ENCODE data around the gene CYP4F22. TPM values are rescaled to one million over a fixed set of nuclear protein-coding genes. Genes with fewer than 3 reads are reported as not detected.

Gene CYP4F22
- polyA plus RNA-seq, 3 donors = 0.10 to 0.61 TPM; not detected in 1

- 1 to 3% (median 2%) methylated on average over 7 of the region's 7 CpGs for WGBS, 3 donors
Measured at GRCh38 chr19:15556634-15557181, 48.4 kb downstream of the CYP4F22 start.

GRCh38 chr19:15557223-15557622 is 48.9 kb downstream of the CYP4F22 start:
- no peak overlapping the region for H3K27ac ChIP-seq (ENCODE audit: low read depth, low read length)
- 72 to 82% (median 82%) methylated on average over 4 of the region's 4 CpGs for WGBS, 3 donors

More at GRCh38 chr19:15556634-15557181, 48.4 kb downstream of the CYP4F22 start:
- H3K27ac ChIP-seq (ENCODE audit: low read depth, low read length) = no peak overlapping the region

GRCh38 chr19:15562145-15562544 is 53.8 kb downstream of the CYP4F22 start:
- no peak overlapping the region for H3K27ac ChIP-seq (ENCODE audit: low read depth, low read length)
- 94 to 96% (median 96%) methylated on average over 4 of the region's 4 CpGs for WGBS, 3 donors

GRCh38 chr19:15562861-15563260 is 54.5 kb downstream of the CYP4F22 start:
- WGBS, 3 donors = 23 to 41% (median 28%) methylated on average over 3 of the region's 3 CpGs
- H3K27ac ChIP-seq (ENCODE audit: low read depth, low read length) = no peak overlapping the region

GRCh38 chr19:15563325-15563794 is 55.0 kb downstream of the CYP4F22 start:
- WGBS, 3 donors = 17 to 35% (median 19%) methylated on average over 3 of the region's 3 CpGs
- H3K27ac ChIP-seq (ENCODE audit: low read depth, low read length) = no peak overlapping the region

GRCh38 chr19:15563931-15564330 is 55.6 kb downstream of the CYP4F22 start:
- no peak overlapping the region for H3K27ac ChIP-seq (ENCODE audit: low read depth, low read length)
- 69 to 81% (median 76%) methylated on average over 14 of the region's 14 CpGs for WGBS, 3 donors

- WGBS, 3 donors = 84 to 85% (median 85%) methylated on average over 7 of the region's 7 CpGs
- H3K27ac ChIP-seq (ENCODE audit: low read depth, low read length) = no peak overlapping the region
Measured at GRCh38 chr19:15564534-15565168, 56.3 kb downstream of the CYP4F22 start.

GRCh38 chr19:15570420-15570819 is 62.1 kb downstream of the CYP4F22 start:
- 64 to 88% (median 79%) methylated on average over 3 of the region's 3 CpGs for WGBS, 3 donors
- H3K27ac ChIP-seq (ENCODE audit: low read depth, low read length) = no peak overlapping the region

- no peak overlapping the region for H3K27ac ChIP-seq (ENCODE audit: low read depth, low read length)
- WGBS, 3 donors = 49 to 66% (median 64%) methylated on average over 5 to 6 of the region's 6 CpGs
Measured at GRCh38 chr19:15575406-15575805, 67.1 kb downstream of the CYP4F22 start.

GRCh38 chr19:15576526-15577156 is 68.3 kb downstream of the CYP4F22 start:
- 75 to 78% (median 77%) methylated on average over 12 of the region's 12 CpGs for WGBS, 3 donors
- H3K27ac ChIP-seq (ENCODE audit: low read depth, low read length) = no peak overlapping the region

GRCh38 chr19:15577184-15577771 is 69.0 kb downstream of the CYP4F22 start:
- no peak overlapping the region for H3K27ac ChIP-seq (ENCODE audit: low read depth, low read length)
- WGBS, 3 donors = 67 to 75% (median 74%) methylated on average over 6 of the region's 6 CpGs

GRCh38 chr19:15583346-15583745 is 75.0 kb downstream of the CYP4F22 start:
- WGBS, 3 donors = 74 to 86% (median 79%) methylated on average over 11 to 12 of the region's 12 CpGs
- no peak overlapping the region for H3K27ac ChIP-seq (ENCODE audit: low read depth, low read length)

- H3K27ac ChIP-seq (ENCODE audit: low read depth, low read length) = no peak overlapping the region
- WGBS, 3 donors = 31 to 44% (median 38%) methylated on average over 10 of the region's 10 CpGs
Measured at GRCh38 chr19:15584095-15584494, 75.8 kb downstream of the CYP4F22 start.

GRCh38 chr19:15584541-15585115 is 76.3 kb downstream of the CYP4F22 start:
- WGBS, 3 donors = 7 to 9% (median 8%) methylated on average over 35 of the region's 35 CpGs
- no peak overlapping the region for H3K27ac ChIP-seq (ENCODE audit: low read depth, low read length)

GRCh38 chr19:15587663-15588062 is 79.3 kb downstream of the CYP4F22 start:
- no peak overlapping the region for H3K27ac ChIP-seq (ENCODE audit: low read depth, low read length)
- 46 to 80% (median 56%) methylated on average over 9 of the region's 9 CpGs for WGBS, 3 donors

GRCh38 chr19:15588265-15588664 is 79.9 kb downstream of the CYP4F22 start:
- 53 to 67% (median 63%) methylated on average over 1 of the region's 1 CpG for WGBS, 3 donors
- no peak overlapping the region for H3K27ac ChIP-seq (ENCODE audit: low read depth, low read length)

GRCh38 chr19:15589760-15590451 is 81.6 kb downstream of the CYP4F22 start:
- 71 to 84% (median 71%) methylated on average over 5 of the region's 5 CpGs for WGBS, 3 donors
- no peak overlapping the region for H3K27ac ChIP-seq (ENCODE audit: low read depth, low read length)

GRCh38 chr19:15591796-15592195 is 83.5 kb downstream of the CYP4F22 start:
- 56 to 81% (median 65%) methylated on average over 4 of the region's 4 CpGs for WGBS, 3 donors
- no peak overlapping the region for H3K27ac ChIP-seq (ENCODE audit: low read depth, low read length)
